HG03342 (cell line): ENCODE results near the gene CHST1.
A peak's percentile ranks its signal among the peaks of the same experiment; 100 is the strongest.

Experiments
- ATAC-seq: cut with Tn5 transposase; IDR thresholded peaks from one replicate; pipeline ENCODE4 v1.9.1; 2021; ENCODE audit warnings: mild to moderate bottlenecking, moderate library complexity; ENCODE audit not compliant: unreplicated experiment

Gene CHST1

GRCh38 chr11:45660729-45661438 lies 4.5 kb downstream of the CHST1 start:
- ATAC-seq: no peak

GRCh38 chr11:45659818-45660160 lies 5.6 kb downstream of the CHST1 start:
- no peak for ATAC-seq

GRCh38 chr11:45659031-45659817 lies 6.2 kb downstream of the CHST1 start:
- ATAC-seq: no peak

GRCh38 chr11:45658292-45658991 lies 7.0 kb downstream of the CHST1 start:
- no peak for ATAC-seq

GRCh38 chr11:45657496-45658260 lies 7.7 kb downstream of the CHST1 start:
- ATAC-seq: no peak

- no peak for ATAC-seq
Observed at GRCh38 chr11:45655831-45656230, 9.6 kb downstream of the CHST1 start.

GRCh38 chr11:45655347-45655756 lies 10.1 kb downstream of the CHST1 start:
- ATAC-seq: peak; percentile 44

GRCh38 chr11:45655012-45655283 lies 10.5 kb downstream of the CHST1 start:
- ATAC-seq: no peak

GRCh38 chr11:45654231-45655011 lies 11.0 kb downstream of the CHST1 start:
- ATAC-seq: no peak

GRCh38 chr11:45653277-45653676 lies 12.1 kb downstream of the CHST1 start:
- no peak for ATAC-seq

- no peak for ATAC-seq
Observed at GRCh38 chr11:45652781-45653180, 12.6 kb downstream of the CHST1 start.

- ATAC-seq: no peak
Observed at GRCh38 chr11:45651841-45652749, 13.3 kb downstream of the CHST1 start.

GRCh38 chr11:45651156-45651555 lies 14.3 kb downstream of the CHST1 start:
- no peak for ATAC-seq

- ATAC-seq: no peak
Observed at GRCh38 chr11:45650166-45651095, 15.0 kb downstream of the CHST1 start.

- ATAC-seq: no peak
Observed at GRCh38 chr11:45649544-45650165, 15.8 kb downstream of the CHST1 start.

- ATAC-seq: no peak
Observed at GRCh38 chr11:45648931-45649330, 16.5 kb downstream of the CHST1 start.

- ATAC-seq: no peak
Observed at GRCh38 chr11:45647786-45648185, 17.6 kb downstream of the CHST1 start.

GRCh38 chr11:45647329-45647728 lies 18.1 kb downstream of the CHST1 start:
- no peak for ATAC-seq
